GM19395 (cell line): ENCODE data around the gene NUP93.
"Not testable (repeated sequence)": the region's sequence is repeated elsewhere in the genome, so short reads cannot be mapped to it uniquely, and the experiment has no call there.

Experiments
- ATAC-seq: cut with Tn5 transposase; IDR thresholded peaks from one replicate; pipeline ENCODE4 v1.9.1; 2021; ENCODE audit warnings: mild to moderate bottlenecking, moderate library complexity; ENCODE audit not compliant: unreplicated experiment

NUP93 gene

GRCh38 chr16:56774016-56774680 is 44.2 kb downstream of the NUP93 start:
- ATAC-seq = no peak

GRCh38 chr16:56775162-56775561 is 45.2 kb downstream of the NUP93 start:
- ATAC-seq = no peak

GRCh38 chr16:56776562-56776961 is 46.6 kb downstream of the NUP93 start:
- no peak for ATAC-seq

GRCh38 chr16:56777001-56777400 is 47.1 kb downstream of the NUP93 start:
- no peak for ATAC-seq

- ATAC-seq = no peak
These were observed 47.6 kb downstream of the NUP93 start for GRCh38 chr16:56777482-56777881.

- ATAC-seq = no peak
These were observed 50.0 kb downstream of the NUP93 start for GRCh38 chr16:56779906-56780305.

GRCh38 chr16:56780646-56781045 is 50.7 kb downstream of the NUP93 start:
- no peak for ATAC-seq

- ATAC-seq = no peak
These were observed 51.6 kb downstream of the NUP93 start for GRCh38 chr16:56781528-56781961.

GRCh38 chr16:56783344-56783743 is 53.4 kb downstream of the NUP93 start:
- ATAC-seq = no peak

GRCh38 chr16:56785317-56785716 is 55.4 kb downstream of the NUP93 start:
- no peak for ATAC-seq

- ATAC-seq = no peak
These were observed 57.2 kb downstream of the NUP93 start for GRCh38 chr16:56787167-56787566.

GRCh38 chr16:56788435-56788834 is 58.5 kb downstream of the NUP93 start:
- no peak for ATAC-seq

GRCh38 chr16:56789360-56789759 is 59.4 kb downstream of the NUP93 start:
- no peak for ATAC-seq

GRCh38 chr16:56792967-56793366 is 63.0 kb downstream of the NUP93 start:
- no peak for ATAC-seq

- ATAC-seq = no peak
These were observed 63.6 kb downstream of the NUP93 start for GRCh38 chr16:56793492-56793891.

- no peak for ATAC-seq
These were observed 65.1 kb downstream of the NUP93 start for GRCh38 chr16:56795011-56795410.

- not testable (repeated sequence) for ATAC-seq
These were observed 67.1 kb downstream of the NUP93 start for GRCh38 chr16:56797038-56797437.

GRCh38 chr16:56797861-56798260 is 67.9 kb downstream of the NUP93 start:
- no peak for ATAC-seq

- ATAC-seq = no peak
These were observed 69.0 kb downstream of the NUP93 start for GRCh38 chr16:56798955-56799354.

GRCh38 chr16:56800355-56800754 is 70.4 kb downstream of the NUP93 start:
- no peak for ATAC-seq

GRCh38 chr16:56801762-56802161 is 71.8 kb downstream of the NUP93 start:
- ATAC-seq = no peak

GRCh38 chr16:56807011-56807675 is 77.2 kb downstream of the NUP93 start:
- no peak for ATAC-seq

- not testable (repeated sequence) for ATAC-seq
These were observed 77.7 kb downstream of the NUP93 start for GRCh38 chr16:56807676-56808067.
